Caco-2 (cell line): Measurements from ENCODE around the gene UST. TPM values are rescaled to one million over a fixed set of nuclear protein-coding genes. Genes with fewer than 3 reads are reported as not detected.

Experiments
- BruUV-seq: library from RNA; stranded (reverse); fragments of 400-500 nt; replicated peaks from 2 replicates; lab custom pipeline; 2021; lab: Mats Ljungman, UMichigan
- CTCF ChIA-PET: fragments of 300-600 bp; sonication (Branson Sonifier 250); formaldehyde crosslinking; loops from one replicate; lab custom pipeline; 2022; ENCODE audit warnings: antibody characterized with exemption; lab: Charles Lee
- POLR2A ChIA-PET: fragments of 300-600 bp; sonication (Branson Sonifier 250); formaldehyde crosslinking; loops from one replicate; lab custom pipeline; 2022; ENCODE audit warnings: antibody characterized with exemption; lab: Charles Lee
- DNase-seq, 2 experiments: peaks; one replicate each; pipeline versions ENCODE4 v3.0.0 to v3.0.0-alpha.2; 2020 to 2022
- H3K27me3 ChIP-seq: replicated peaks from 2 replicates; pipeline ENCODE4 v1.6.0; 2011; ENCODE audit warnings: low read length; ENCODE audit not compliant: control insufficient read depth, insufficient read depth
- H3K36me3 ChIP-seq: 2 replicates; pipeline ENCODE4 v1.5.1; 2011; ENCODE audit warnings: low read length; ENCODE audit not compliant: control insufficient read depth, insufficient read depth
- H3K4me1 ChIP-seq: fragments of 250-450 bp; sonication (Bioruptor Pico); 2 replicates; pipeline ENCODE4 v1.5.1; 2020; ENCODE audit warnings: mild to moderate bottlenecking
- H3K4me3 ChIP-seq: 2 replicates; pipeline ENCODE4 v1.5.1; 2011; ENCODE audit warnings: low read depth, mild to moderate bottlenecking, control low read depth, low read length
- H3K9me3 ChIP-seq: fragments of 250-450 bp; sonication (Bioruptor Pico); 2 replicates; pipeline ENCODE4 v1.5.1; 2020; ENCODE audit warnings: mild to moderate bottlenecking, moderate library complexity
- H3K27ac Mint-ChIP-seq: one replicate; pipeline ENCODE4 v1.8.0; 2022; ENCODE audit warnings: mixed read lengths; ENCODE audit not compliant: unreplicated experiment
- H3K27me3 Mint-ChIP-seq: one replicate; pipeline ENCODE4 v1.8.0; 2022; ENCODE audit warnings: mixed read lengths; ENCODE audit not compliant: insufficient read depth, unreplicated experiment
- H3K36me3 Mint-ChIP-seq: one replicate; pipeline ENCODE4 v1.8.0; 2022; ENCODE audit warnings: mild to moderate bottlenecking, mixed read lengths; ENCODE audit not compliant: insufficient read depth, unreplicated experiment
- H3K4me1 Mint-ChIP-seq: one replicate; pipeline ENCODE4 v1.8.0; 2022; ENCODE audit warnings: low read depth, mixed read lengths; ENCODE audit not compliant: unreplicated experiment
- H3K4me3 Mint-ChIP-seq: one replicate; pipeline ENCODE4 v1.8.0; 2022; ENCODE audit warnings: mild to moderate bottlenecking, moderate library complexity, mixed read lengths; ENCODE audit not compliant: unreplicated experiment
- H3K9me3 Mint-ChIP-seq: one replicate; pipeline ENCODE4 v1.8.0; 2022; ENCODE audit warnings: mixed read lengths; ENCODE audit not compliant: unreplicated experiment
- CTCF ChIP-seq, 2 experiments: fragments of 200-600 bp in 1 of 2; IDR thresholded peaks; 1 replicate in 1 of 2; 2 replicates in 1 of 2; pipeline versions ENCODE4 v1.5.1 to v1.8.0; 2011 to 2022; ENCODE audit warnings: antibody characterized with exemption in 1 of 2, control low read depth in 1 of 2, inconsistent platforms in 1 of 2, low read depth in 1 of 2, low read length in 1 of 2, mild to moderate bottlenecking in 1 of 2, moderate library complexity in 1 of 2; ENCODE audit not compliant: insufficient read depth in 1 of 2, severe bottlenecking in 1 of 2, unreplicated experiment in 1 of 2
- intact Hi-C: fragments of 100-400 bp; cut with micrococcal nuclease; formaldehyde crosslinking; loops from one replicate; pipeline ENCODE4 v1.10.0; 2022; ENCODE audit not compliant: unreplicated experiment
- total RNA-seq: library from RNA; stranded (reverse); gene quantifications from 2 replicates; pipeline ENCODE4 v1.2.3, GENCODE V29; 2022

Gene UST
- total RNA-seq, 1 experiment from 2014 or later, result not detected

- Mint-ChIP-seq H3K27me3 (no peaks in the 10 kb centered on the region), H3K27ac (no peak overlapping the region), H3K4me3 (no peak overlapping the region), H3K4me1 (peaks cover 6% of the 10 kb centered on the region), H3K36me3 (no peaks in the 10 kb centered on the region), H3K9me3 (no peaks in the 10 kb centered on the region)
- no peak for TF ChIP-seq CTCF (IDR thresholded peaks at IDR 0.05; ENCODE audit: insufficient read depth in 1 of 2, low read depth in 1 of 2, low read length in 1 of 2, severe bottlenecking in 1 of 2, unreplicated experiment in 1 of 2)
- ChIA-PET CTCF (no interaction called here), POLR2A (no interaction called here)
- DNase-seq, result no peak
- Histone ChIP-seq H3K4me1 (no peaks in the 10 kb centered on the region), H3K36me3 (no peaks in the 10 kb centered on the region), H3K4me3 (no peak overlapping the region), H3K9me3 (no peaks in the 10 kb centered on the region), H3K27me3 (no peaks in the 10 kb centered on the region)
- intact Hi-C loops, result loop anchor here (5.0 kb wide), 1 partner anchor 450 kb away; no protein-coding TSS in a partner anchor
- BruUV-seq, result no TSS peak
Observed at GRCh38 chr6:149027484-149027883, 280.7 kb downstream of the UST start.

- TF ChIP-seq CTCF (IDR thresholded peaks at IDR 0.05; ENCODE audit: insufficient read depth in 1 of 2, low read depth in 1 of 2, low read length in 1 of 2, severe bottlenecking in 1 of 2, unreplicated experiment in 1 of 2), result peak; percentile 42 to 61
- no peaks in the 10 kb centered on the region for H3K9me3 ChIP-seq
- Mint-ChIP-seq H3K27ac (no peak overlapping the region), H3K36me3 (no peaks in the 10 kb centered on the region), H3K9me3 (no peaks in the 10 kb centered on the region), H3K4me1 (peaks cover 6% of the 10 kb centered on the region), H3K4me3 (no peak overlapping the region), H3K27me3 (no peaks in the 10 kb centered on the region)
- peak; percentile 55 to 74 for DNase-seq
- CTCF ChIA-PET, result interaction anchor here (0.6 to 1.2 kb wide), 5 partner anchors 53 to 423 kb away, joined by 3 to 14 read pairs (median 4); no protein-coding TSS in a partner anchor
- H3K27me3 ChIP-seq, result no peaks in the 10 kb centered on the region
- BruUV-seq, result no TSS peak
- H3K4me1 ChIP-seq, result no peaks in the 10 kb centered on the region
- POLR2A ChIA-PET, result no interaction called here
- no peaks in the 10 kb centered on the region for H3K36me3 ChIP-seq
- H3K4me3 ChIP-seq, result no peak overlapping the region
- intact Hi-C loops, result loop anchor here (1.0 to 5.0 kb wide), 4 partner anchors 53 to 488 kb away; no protein-coding TSS in a partner anchor
Observed at GRCh38 chr6:149028767-149029405, 282.1 kb downstream of the UST start.

- H3K27me3 Mint-ChIP-seq, result no peaks in the 10 kb centered on the region
- Histone ChIP-seq H3K36me3 (no peaks in the 10 kb centered on the region), H3K27me3 (no peaks in the 10 kb centered on the region), H3K9me3 (no peaks in the 10 kb centered on the region), H3K4me1 (no peaks in the 10 kb centered on the region), H3K4me3 (no peak overlapping the region)
- no peaks in the 10 kb centered on the region for H3K9me3 Mint-ChIP-seq
- DNase-seq, result no peak
- no peak overlapping the region for H3K4me3 Mint-ChIP-seq
- peaks cover 6% of the 10 kb centered on the region for H3K4me1 Mint-ChIP-seq
- intact Hi-C loops, result no loop called here
- TF ChIP-seq CTCF (IDR thresholded peaks at IDR 0.05; ENCODE audit: insufficient read depth in 1 of 2, low read depth in 1 of 2, low read length in 1 of 2, severe bottlenecking in 1 of 2, unreplicated experiment in 1 of 2), result no peak
- no peaks in the 10 kb centered on the region for H3K36me3 Mint-ChIP-seq
- ChIA-PET POLR2A (no interaction called here), CTCF (no interaction called here)
- no TSS peak for BruUV-seq
- no peak overlapping the region for H3K27ac Mint-ChIP-seq
Observed at GRCh38 chr6:149031201-149031858, 284.5 kb downstream of the UST start.
